NCI-H1436 (cell line): Measurements from ENCODE around the gene PSD2.

Experiments
- DNase-seq: peaks from one replicate; lab custom pipeline; 2025; lab: John Stamatoyannopoulos, UW

Gene PSD2

GRCh38 chr5:139880416-139881142 lies 85.0 kb downstream of the PSD2 start:
- DNase-seq: no peak

DNA sequence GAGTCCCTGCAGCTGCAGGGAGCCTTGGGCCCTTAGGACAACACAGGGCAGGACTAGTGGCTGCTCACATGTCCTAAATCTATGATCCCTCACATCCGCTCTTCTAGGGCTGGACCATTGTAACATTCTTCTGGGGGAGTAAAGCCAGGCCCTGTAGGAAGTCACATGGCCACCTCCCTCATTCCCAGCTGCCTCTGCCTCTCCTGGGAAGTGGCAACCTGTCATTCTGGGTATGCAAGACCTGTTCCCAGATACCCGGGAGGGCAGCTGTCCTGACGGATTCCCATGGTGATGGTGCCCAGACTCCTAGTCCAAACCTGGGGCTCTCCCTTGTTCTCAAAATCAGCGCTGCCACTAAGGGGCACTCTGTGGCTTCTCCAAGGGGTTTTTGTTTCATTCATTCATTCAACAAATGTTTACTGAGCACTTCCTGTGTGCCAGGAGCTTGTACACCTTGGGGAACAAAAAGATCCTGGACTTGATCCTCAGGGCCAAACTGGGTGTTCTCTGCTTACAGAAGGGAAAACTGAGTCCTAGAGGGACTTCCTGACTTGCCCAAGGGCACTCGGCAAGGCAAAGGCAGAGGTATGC lies 85.6 kb downstream of the PSD2 start:
- no peak for DNase-seq

DNA sequence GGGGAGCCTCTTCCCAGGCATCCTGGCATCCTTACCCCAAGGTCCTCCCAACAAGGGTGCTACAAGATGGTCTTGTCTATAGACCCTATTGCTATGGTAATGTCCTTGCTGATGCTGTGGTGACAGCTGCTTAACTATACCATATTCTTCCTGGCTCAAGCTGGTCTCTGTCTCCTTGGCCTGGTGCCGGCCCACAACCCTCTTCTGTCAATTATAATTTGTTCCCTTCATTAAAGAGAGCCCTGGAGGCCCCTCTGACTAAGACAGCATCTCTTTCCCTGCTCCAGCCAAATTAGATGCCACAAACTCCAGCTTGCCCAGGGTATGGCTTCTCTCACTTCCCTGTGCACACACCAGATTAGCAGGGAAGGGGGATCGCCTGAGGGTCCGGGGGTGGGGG lies 86.7 kb downstream of the PSD2 start:
- no peak for DNase-seq

DNA sequence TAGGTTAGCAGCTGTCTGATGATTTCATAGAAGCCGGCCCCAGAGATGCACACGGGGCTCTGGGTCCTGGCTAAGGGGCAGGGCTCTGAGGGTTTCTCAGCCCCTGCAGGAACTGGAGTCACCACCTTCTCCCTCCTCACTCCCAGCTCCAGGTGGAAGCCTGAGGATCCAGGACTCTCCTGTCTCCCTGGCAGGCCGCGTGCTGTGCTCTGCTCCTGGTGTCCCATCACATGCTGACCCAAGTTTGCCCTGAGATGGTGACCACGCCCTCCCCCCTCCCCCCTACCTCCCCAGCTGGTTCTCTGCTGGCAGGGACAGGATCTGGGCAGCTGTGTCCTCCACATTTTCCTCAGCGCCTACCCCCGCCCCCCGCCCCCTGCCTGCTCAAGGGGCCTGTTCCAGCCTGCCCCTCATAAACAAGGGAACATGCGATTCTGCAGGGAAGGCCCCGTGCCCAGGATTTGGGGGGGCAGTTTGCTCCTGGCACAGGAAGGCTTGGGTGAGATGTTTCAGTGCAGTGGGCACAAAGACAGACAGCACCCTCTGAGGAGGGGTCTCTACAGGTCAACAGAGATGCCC lies 87.4 kb downstream of the PSD2 start:
- DNase-seq: no peak

GRCh38 chr5:139884144-139884543 lies 88.5 kb downstream of the PSD2 start:
- no peak for DNase-seq

DNA sequence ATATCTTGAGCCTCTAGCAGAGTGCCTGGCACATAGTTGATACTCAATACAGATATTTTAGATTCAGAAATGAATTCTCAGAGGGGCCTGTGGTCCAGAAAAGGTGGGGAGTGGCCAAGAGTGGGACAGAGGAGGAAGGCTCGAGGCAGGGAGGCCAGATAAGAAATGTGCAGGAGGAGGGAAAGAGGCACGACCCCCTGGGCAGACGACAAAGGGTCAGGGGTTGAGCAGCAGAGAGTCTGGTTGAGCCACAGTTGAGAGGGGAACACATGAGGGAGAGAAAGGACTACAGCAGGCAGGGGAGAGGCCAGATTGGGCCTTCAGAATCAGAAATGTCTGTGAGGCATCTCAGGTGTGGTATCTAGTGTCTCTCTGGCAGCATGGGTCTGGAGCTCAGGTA lies 89.1 kb downstream of the PSD2 start:
- DNase-seq: no peak

- DNase-seq: no peak
Observed at GRCh38 chr5:139885172-139885856, 89.7 kb downstream of the PSD2 start.

DNA sequence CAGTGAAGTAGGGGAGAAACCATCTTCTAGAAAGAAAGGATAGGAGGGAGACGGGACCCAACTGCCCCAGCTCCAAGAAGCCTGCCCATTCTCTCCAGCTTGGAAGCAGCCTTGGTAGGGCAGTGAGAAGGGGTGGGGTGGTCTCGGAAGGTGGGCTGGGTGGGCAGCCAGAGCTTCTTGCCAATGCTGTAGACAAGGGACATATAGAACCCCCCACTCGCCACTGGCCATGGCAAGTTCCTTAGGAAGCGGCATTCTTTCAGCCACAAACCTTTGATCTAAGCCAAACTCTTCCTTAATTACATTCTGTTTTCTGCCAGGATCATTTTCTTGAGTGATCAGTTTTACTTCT lies 90.2 kb downstream of the PSD2 start:
- no peak for DNase-seq

DNA sequence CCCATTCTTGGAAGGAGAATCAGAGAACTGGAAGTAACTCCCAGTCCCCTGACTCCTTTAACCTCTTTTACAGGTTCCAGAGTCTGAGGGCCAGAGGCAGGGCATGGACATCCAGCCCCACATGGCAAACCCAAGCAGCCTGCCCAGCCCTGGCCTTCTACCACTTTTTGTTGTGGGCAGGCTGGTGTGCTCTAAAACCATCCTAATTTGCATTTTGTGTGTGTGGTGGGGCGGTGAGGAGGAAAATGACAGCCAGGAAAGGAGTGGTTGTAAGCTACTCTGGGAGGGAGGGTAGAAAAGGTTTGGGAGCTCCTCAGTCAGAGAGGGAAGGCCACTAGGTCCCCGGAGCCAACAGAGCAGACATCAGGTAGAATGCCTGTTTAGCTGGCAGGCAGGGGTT lies 90.6 kb downstream of the PSD2 start:
- DNase-seq: no peak

DNA sequence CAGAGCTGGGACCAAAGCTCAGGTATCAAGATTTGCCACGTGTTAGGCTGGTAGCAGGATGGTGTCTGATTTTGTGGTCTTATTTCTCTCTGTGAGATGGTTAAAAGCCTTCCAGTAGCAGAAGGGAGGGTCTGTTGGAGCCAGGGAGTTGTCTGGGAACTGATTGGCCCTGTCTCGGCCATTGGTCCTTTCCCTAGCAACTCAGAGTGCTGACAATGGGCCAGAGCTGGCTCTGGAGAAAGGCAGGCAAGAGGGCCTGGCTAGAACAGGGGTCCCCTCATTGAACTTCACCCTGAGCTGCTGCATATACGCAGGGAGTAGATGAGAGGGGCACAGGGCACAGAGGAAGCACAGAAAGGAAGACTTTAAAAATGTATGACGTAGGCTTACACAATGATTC lies 92.8 kb downstream of the PSD2 start:
- no peak for DNase-seq

DNA sequence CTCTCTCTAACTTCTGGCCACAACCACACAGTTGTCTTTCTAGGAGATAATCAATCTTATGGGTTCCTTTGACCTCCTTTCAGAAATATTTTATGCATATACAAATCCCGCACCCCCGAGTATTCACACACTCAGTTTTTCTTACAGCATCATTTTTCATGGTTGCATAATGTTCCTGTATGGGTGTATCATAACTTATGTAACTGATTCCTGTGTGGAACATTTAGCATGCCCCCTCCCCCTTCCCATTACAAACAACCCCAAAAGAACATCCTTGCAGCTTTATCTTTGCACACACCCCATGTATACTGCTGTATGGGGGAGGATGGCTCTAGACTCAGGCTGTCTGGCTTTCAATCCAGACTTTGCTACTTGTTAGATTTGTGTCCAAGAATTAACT lies 93.8 kb downstream of the PSD2 start:
- DNase-seq: no peak

DNA sequence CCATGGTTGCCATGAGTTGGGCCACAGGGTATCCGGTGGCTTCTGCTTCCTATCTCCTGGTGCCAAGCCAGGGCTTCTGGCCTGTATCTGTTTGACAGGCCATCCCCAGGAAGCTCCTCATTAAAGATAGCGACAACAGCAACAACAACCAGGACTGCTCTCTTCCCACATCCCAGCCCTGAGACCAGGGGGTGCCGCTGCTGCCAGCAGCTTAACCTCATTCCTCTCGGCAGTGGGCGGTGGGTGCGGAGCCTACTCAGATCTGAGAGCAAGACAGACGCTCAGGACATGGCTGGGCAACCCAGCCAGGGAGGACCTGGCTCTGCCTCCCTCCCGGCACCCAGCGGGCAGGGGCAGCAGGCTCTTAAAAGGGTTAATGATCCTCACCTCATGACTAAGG lies 98.3 kb downstream of the PSD2 start:
- DNase-seq: no peak
